GM21825 (cell line): ENCODE measurements around the gene MBNL2.

Source experiments
- ATAC-seq: cut with Tn5 transposase; IDR thresholded peaks from one replicate; pipeline ENCODE4 v1.9.1; 2021; ENCODE audit warnings: mild to moderate bottlenecking, moderate library complexity; ENCODE audit not compliant: unreplicated experiment

The MBNL2 gene

DNA sequence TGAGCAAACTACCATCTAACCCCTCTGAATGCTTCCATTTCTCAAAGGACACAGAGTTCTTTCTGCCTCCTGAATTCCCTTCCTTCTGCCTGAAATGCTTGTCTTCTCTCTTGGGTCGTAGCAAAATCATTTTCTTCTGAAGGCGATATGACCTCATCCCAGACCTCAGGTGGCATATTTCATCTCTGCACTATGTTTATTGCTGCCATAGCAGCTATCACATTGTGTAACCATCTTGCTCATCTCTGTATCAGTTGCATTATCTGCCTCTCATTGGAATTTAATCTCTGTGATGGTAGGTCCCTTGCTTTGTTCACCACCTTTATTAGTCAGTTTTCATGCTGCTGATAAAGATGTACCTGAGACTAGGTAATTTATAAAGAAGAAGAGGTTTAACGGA is 179.3 kb downstream of the MBNL2 start:
- ATAC-seq, result no peak

DNA sequence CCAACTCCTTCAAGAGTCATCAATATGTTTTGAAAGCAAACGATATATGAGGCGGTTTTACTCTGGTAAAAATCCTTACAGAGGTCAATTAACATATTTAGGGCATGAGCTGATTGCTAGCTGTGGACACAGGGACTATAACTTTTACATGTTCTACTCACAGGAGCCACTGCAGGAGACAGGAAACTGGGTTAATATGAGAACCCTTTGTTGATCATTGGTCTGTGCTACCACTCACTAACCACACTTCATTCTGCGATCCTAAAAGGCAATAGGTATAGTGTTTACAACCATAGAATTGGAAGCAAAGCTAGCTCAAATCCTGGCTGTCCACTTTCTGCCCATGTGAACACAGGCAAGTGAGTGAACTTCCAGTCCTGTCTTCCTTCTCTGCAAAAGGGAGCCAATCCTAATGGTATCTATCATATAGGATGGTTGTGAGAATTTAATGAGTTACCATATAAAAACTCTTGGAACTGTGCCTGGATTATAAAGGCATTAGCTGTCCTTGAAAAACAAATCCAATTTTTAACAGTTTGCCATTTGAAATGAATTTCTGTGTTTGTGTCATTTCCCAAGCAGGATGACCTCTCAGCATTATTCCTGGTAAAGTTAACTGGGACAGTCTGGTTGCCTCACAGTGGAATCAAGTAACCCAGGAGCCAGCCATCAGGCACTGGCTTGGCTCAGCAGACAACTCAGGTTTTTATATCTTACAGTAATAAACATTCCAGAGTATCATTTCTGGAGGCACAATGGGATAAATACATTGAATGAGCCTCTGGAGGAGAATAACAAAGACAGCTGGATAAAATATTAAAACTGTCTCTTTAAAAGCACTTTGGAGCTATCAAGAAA is 182.0 kb downstream of the MBNL2 start:
- ATAC-seq, result no peak

DNA sequence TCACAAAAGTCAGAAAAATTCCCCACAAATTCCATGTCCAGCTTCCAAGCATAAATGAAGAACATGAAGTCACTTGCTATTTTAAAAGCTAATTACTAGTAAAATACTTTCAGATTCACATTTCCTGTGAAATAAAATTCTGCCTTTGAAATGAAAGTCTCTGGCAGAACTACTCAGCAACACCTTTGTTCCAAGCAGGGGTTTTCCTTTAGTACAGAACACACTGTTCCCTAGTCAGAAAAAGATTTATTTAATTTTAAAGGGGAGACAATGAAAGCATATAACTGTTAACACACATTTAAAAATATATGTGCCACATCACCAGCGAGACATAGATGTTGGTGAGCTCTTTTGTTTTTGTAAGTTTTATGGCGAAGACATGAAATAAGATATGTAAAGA is 185.4 kb downstream of the MBNL2 start:
- ATAC-seq, result no peak

DNA sequence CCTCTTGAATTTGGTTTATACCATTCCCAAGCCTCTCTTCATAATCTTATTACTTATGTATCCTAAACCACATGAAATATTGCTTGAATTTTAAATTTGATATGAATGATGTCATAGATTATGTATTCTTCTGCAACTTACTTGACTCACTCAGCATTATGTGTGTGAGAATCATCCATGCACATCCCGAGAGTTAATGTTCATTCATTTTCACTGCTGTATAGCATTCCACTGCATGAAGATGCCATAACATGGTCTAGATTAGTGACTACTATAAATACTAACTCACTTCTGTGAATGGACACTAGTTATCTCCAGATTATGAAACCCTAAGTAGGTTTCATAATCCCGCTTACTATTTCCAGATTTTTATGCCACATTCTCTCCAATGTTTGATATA is 186.8 kb downstream of the MBNL2 start:
- no peak for ATAC-seq

DNA sequence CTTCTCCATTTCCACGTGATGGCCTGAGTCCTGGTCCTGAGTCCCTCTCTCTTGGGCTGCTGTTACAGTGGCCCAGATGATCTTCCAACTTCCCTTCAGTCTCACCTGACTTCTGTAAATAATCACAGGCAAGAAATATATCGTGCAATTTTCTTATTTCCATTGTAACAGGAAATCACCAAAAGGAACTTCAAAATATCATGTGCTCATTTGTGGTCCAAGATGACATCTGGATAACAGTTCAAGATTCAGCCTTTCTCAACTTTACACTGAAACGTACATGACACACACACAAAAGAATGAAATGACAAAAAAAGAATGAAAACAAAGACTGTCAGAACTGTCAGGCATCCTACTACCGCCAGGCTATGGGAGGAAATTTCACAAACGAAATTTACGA is 189.9 kb downstream of the MBNL2 start:
- no peak for ATAC-seq

DNA sequence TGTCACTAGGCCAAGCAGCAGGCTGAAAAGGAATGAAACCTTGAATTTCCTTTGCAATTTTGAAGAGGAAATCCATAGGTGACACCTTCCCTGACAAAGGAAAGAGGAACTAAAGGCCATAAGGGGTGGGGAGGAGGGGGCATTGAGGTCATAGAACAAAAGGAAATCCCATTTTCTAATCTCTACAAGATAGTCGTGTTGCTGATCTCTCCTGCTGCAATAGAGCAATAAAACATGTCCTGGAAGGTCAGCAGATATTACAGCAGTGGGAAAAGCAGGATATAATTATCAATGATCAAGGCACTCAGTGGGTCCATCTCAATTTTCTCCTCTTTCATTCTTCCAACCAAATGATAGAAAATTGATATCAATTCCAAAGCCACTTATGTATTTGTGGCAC is 191.6 kb downstream of the MBNL2 start:
- ATAC-seq, result no peak

DNA sequence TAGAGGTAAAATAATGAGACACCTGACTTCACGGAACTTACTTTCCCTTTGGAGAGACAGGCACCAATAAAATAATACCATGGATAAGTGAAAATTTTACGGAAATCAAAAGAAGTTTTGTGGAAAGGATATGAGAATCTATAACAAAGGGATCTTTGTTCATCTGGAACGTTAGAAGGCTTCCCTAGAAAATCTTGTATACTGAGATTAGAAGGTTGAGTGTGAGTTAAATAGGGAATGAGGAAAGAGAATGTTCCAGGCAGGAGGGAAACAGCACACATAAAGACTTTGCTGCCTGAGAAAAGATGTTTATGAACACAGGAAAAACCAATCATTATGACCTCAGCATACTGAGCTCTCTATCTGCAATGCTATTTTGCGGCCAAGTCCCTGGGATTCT is 192.3 kb downstream of the MBNL2 start:
- ATAC-seq, result no peak

DNA sequence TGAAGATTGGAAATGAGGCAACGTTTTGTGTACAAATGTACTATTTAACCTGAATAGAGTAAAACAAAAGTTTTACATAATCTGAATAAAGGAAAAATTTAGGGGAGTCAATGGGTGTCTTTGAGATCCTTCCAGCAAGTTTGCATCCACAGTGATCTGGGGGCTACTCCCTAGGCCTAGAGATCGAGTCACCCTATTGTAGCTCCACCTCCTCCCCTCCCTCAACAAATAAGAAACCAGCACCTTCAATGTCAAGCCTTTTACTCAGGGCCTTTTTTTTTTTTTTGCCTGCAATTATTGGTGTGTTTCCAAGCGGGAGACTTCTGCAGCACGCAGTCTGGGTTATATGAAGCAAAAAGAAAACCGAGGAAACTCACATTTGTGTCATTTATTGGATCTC is 195.6 kb downstream of the MBNL2 start:
- ATAC-seq, result no peak

DNA sequence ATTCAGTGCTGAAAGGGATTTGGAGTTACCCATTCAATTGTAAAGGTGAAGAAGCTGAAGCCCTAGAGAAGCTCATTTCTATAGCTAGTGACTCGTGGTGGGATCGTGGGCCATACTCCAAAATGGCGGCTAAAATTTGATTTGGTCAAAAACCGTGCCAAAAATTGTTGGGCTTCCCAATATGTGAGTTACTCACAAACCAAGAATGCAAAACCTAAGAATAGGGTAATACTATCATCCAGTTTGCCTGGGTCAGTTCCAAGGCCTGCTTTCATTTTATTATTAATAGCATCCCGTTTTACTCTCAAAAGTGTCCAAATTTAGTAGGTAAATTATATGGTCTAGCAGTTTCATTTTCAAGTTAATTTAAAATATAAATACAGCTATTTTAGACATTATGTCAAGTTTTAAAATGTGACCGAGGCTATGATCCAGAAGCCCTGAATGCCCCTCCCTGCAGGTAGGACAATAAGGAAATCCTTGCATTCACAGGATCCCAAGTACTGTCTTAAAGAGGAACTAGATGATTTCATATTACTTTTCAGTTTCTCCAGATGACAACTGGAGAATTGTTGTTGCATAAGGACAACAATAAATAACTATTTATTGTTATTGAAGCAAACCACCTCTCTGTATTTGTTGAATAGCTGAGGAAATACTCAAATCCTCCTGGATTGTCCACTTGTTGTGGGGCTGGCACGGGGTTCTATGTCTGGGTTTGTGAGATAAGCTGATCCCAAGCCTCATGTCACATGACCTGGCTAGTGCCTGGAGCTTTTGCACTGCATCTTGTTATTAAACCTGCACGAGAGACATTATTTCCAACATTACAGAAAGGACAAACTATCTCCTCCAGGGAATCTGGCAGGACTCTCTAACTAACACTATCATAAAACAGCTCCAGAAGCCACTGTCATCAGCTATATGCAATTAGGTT is 200.3 kb downstream of the MBNL2 start:
- no peak for ATAC-seq

DNA sequence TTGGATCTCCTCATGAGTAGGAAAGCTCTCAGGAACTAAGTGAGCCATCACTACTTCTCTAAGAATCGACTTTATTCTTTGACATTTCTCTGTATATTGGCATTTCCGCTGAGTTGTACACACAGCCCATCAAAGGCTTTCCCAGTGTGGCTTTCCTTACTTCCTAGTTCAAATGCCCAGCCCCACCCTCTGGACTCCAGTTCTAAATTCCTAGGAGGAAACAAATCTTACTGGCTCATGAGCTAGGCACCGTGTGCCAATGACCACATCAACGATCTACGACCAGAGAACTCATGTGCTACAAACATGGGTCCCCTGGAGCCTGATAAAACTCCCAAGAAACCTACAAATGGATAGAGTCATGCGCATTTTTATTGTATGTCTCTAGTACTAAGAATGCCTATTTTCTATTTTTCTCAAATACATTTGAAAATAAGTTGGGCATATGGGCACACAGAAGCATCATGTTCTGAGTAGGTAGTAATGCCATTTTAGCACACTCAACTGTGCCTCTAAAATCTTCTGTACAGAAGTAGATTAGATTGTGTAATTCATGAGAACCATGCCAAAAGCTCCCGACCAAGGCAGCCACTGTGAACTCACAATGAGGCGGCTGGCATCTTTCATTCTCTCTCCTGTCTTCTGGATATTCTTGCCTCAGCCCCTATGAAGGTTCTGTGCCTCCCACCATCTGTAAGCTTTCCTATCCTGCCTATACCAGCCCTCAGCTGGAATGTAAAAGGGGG is 201.3 kb downstream of the MBNL2 start:
- no peak for ATAC-seq

DNA sequence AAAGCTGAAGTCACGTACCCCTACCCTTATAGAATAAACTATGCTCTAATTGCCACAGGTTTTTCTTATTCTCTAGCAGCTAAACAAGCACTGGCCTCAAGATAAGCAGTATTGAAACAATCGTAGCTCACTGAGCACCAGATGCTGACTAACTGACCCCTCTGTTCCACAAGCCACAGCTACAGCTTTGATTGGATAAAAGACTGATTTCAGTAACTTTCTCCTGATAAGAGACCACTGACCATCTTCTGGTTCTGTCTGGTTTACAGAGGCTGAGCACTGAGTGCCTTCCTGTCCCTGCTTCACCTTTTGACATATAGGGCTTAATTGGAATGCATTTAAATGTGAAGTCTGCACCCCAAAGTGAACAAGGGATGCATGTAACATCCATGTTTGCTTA is 203.5 kb downstream of the MBNL2 start:
- ATAC-seq, result no peak

DNA sequence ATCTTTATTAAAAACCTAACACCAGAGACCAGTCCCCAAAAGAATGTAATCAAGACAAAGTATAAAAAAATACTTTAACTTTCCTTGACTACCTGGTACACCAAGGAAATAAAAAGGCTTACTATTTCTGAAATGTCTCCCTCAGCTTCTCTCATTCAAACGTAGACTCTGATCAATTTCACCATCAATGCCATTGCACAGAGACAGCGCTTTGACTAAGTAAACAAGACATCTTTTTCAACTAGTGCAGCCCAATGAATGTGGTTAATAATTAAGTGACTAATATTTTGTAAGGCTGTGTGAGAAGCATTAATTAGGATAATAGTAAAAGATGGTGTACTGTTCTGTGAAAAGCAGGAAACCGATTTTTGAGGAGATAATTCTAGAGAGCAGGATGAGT is 204.6 kb downstream of the MBNL2 start:
- ATAC-seq, result no peak

DNA sequence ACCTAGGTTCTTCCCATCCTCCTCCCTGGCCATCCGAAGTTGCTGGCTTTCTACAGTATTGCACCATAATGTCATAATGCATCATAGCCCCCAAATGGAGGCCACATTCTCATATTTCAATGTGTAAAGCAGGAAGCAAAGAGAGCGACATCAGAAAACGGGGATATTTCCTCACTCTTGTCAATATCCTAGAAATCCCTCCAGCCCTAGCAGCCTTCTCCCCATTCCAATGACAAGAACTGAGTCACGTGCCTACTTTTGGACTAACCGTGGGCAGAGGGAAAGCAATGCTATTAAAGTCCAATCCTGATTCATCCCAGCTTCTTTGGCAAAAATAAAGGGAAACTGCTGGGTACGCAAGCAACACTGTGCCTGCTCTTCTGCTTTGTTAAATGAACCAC is 207.5 kb downstream of the MBNL2 start:
- ATAC-seq, result no peak

DNA sequence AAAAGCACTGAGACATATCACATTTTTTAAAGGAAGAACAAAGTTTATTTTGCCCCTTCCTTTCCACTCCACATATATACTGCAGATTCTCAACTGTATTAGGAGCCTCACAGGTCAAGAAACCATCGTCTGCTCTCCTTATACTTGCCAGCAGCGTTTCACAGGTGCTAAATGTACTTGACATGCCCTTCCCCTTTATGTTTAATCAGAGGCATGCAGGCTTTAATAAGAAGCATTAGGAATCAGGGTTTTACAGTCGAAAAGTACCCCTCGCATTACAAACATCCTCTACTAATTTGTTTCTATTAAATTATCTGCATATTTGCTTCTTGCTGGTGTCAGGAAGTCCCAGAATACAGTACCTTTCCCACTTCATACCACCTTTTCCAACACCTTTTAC is 208.2 kb downstream of the MBNL2 start:
- no peak for ATAC-seq

DNA sequence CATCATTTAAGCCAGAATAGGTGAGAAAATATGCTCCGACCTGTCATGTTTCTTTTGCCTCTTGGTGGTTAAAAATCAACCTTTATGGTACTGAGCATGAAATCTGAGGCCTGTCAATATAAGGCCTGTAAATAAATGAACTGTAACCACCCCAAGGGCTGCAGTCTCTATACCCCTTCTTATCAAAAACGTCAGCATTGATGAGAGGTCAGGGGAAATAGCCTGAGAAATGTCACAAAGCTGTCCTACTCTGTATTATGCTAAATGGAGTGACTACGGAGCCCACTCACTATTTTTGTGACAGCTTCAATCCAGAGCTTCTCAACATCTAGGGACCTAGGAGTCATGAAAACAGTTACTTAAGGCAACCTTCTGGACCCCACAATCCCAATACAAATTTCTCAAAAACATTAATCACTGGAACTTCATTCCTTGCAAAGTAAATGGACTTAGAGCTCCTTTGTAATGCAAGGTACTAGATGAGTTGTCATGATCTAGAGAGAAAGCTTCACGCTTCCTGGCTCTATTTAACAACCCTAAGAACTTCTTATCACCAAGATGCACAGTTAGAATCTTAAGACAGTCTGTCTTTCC is 209.1 kb downstream of the MBNL2 start:
- ATAC-seq, result no peak

DNA sequence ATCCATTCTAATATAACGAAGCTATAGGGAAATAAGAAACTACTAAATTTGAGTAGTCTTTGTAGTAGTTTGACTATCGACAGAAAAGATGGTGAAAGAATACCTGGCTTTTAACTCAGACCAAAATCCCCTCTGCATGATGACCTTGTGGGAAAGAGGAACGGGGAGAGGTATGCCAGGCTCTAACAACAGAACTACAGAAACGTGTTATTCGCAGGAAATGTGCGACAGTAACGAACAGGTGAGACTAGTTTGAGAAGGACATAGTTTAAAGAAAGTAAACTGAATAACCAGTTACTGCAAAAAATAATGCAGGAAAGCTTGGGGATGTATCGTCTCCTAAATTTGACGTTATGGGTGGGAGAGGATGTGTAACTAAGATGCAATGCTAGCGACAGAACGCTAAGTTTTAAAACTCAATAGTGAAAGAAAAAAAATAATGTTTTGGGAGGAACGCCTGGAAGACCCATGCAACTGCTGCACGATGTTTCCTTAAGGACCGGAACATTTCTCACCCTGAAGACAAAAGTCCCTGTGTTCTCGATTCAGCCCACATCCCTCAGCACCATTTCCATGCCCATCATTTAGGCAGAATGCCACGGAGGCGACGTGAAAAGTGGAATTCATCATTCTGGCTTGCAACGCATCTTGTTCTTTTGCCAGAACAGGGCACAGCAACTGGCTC is 210.2 kb downstream of the MBNL2 start:
- ATAC-seq, result no peak

DNA sequence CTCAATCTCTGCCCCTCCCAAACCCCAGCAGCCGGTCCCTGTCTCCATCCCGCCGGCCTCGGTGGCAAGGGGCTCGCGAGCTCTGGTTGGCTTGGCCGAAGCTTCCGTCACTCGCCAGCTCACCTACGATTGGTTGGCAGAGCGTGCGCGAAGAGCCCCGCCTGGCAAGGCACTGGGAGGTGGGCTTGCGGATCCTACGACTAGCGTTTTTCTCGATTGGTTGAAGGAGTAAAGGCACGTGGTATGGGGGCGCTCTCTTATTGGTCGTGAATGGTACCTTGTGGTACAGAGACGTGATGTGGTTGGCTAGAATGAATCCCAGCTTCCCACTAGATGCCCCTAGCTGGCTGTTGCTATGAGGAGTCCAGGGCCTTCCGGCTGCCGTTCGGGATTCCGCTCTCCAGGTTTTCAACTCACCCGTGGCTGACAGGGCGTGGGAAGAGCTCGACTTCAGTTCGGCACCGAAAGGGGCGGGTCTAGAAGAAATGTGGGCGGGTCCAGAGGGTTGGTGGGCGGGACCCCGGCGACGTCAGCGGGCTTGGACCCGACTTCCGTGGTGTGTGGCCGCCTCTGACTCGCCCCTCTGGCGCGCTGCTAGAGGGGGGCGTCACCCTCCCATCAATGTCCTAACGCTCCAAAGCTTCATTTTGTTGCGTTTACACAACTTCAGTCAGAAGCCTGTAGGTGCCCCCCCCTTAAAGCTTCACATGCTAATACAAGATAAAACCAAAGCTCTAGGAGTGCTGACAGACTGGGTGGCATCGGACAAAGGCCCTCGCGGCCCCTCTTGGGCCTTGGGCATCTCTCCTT is 211.0 kb downstream of the MBNL2 start:
- ATAC-seq, result peak; percentile 78

DNA sequence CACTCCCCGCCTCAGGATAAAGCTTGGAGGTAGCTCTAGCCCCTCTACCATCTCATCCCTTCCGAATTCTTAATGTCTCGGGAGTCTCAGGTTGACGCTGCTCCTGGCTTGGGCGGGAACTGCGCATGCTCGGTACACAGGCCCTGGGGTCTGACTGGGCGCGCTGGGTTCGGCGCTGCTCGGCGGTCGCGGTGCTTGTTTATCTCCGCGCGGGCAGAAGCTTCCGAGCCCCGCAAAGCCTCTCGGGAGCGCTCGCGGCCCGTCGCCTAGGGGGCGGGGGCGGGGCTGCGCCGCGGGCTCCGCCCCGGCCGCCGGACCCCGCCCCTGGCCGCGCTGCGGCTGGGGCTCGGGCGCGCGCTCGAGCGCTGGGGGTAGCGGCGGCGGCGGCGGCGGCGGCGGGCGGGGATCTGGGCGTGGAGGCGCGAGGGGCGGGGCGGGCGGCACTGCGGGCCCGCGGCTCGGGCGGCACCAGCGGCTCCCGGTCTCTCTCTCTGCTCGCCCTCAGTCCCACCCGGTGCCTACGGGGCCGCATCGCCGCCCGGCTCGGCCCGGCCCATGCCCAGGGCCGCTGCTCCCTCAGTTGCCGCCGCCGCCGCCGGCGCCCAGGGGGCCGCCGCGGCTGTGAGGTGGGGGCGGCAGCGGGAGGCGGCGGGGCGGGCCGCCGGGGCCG is 211.7 kb downstream of the MBNL2 start, which contains the start of gene RAP2A:
Gene RAP2A (plus strand): TSS at position 443 of the 670 bp plus-strand sequence. CDS start 302 bp downstream, outside the sequence.
- peak; percentile 45 for ATAC-seq
